Measurements from ENCODE around the gene OXER1.

DNA sequence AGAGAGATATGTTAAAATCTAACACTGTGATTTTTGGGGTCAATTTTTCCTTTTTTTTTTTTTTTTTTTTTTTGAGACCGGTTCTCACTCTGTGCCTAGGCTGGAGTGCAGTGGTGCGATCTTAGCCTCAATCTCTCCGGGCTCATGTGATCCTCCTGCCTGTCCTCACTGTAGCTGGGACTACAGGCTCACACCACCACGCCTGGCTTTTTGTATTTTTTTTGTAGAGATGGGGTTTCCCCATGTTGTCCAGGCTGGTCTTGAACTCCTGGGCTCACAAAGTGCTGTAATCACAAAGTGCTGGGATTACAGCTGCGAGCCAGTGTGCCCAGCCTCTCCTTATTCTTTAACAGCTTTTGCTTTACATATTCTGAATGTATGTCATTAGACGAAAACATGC lies 31.3 kb upstream of the OXER1 start:
- TF ChIP-seq, protein P1, sequence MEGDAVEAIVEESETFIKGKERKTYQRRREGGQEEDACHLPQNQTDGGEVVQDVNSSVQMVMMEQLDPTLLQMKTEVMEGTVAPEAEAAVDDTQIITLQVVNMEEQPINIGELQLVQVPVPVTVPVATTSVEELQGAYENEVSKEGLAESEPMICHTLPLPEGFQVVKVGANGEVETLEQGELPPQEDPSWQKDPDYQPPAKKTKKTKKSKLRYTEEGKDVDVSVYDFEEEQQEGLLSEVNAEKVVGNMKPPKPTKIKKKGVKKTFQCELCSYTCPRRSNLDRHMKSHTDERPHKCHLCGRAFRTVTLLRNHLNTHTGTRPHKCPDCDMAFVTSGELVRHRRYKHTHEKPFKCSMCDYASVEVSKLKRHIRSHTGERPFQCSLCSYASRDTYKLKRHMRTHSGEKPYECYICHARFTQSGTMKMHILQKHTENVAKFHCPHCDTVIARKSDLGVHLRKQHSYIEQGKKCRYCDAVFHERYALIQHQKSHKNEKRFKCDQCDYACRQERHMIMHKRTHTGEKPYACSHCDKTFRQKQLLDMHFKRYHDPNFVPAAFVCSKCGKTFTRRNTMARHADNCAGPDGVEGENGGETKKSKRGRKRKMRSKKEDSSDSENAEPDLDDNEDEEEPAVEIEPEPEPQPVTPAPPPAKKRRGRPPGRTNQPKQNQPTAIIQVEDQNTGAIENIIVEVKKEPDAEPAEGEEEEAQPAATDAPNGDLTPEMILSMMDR (optimal IDR thresholded peaks at IDR 0.05 in 1 of 3, IDR thresholded peaks at IDR 0.05 in 1 of 3, conservative IDR thresholded peaks at IDR 0.05 in 1 of 3; ENCODE audit: extremely low read depth in 1 of 3, insufficient read depth in 2 of 3, low read length in 3 of 3) = no peak
- no peak for TF ChIP-seq EZH2 (IDR thresholded peaks at IDR 0.05; ENCODE audit: low read length)
